ENCODE results near the gene RALGAPA2.

The RALGAPA2 gene

DNA sequence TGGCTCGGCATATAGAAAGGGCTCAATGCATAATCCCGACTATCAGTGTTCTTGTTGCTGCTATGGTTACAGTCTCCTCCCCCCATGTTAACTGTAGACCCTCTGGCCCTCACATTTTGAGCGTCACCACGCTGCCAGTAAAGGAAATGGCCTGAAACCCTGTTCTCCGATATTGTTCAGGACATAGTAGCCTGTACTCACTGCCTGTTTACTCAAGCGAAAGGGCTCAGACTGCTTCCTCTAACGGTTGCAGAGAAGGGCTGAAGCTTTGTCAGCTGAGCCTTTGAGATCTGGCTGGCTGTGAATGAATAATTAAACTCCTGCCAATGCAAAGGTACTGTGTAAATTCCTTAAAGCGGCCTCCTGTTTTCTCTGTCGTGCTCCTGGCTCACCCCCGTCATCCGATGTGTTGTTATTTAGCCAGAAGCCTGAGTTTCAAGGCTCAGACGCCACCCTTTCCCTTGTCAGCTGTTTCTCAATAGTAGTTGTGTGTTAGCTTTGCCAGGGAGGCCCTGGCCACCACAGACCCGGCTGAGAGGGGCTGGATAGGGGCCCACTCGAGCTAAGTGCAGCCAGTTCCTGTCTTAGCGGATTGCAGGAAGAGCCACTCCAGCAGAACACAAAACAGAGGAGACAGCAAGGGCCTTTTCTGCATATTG, 31.2 kb upstream of the RALGAPA2 start:
- H3K4me1 ChIP-seq (ENCODE audit: insufficient read depth, low read length, severe bottlenecking) = no peaks in the 10 kb centered on the region
- no peak overlapping the region for H3K9ac ChIP-seq (ENCODE audit: low read length)
- H3K36me3 ChIP-seq (ENCODE audit: insufficient read depth, low read length) = no peaks in the 10 kb centered on the region
- TF ChIP-seq, protein P1, sequence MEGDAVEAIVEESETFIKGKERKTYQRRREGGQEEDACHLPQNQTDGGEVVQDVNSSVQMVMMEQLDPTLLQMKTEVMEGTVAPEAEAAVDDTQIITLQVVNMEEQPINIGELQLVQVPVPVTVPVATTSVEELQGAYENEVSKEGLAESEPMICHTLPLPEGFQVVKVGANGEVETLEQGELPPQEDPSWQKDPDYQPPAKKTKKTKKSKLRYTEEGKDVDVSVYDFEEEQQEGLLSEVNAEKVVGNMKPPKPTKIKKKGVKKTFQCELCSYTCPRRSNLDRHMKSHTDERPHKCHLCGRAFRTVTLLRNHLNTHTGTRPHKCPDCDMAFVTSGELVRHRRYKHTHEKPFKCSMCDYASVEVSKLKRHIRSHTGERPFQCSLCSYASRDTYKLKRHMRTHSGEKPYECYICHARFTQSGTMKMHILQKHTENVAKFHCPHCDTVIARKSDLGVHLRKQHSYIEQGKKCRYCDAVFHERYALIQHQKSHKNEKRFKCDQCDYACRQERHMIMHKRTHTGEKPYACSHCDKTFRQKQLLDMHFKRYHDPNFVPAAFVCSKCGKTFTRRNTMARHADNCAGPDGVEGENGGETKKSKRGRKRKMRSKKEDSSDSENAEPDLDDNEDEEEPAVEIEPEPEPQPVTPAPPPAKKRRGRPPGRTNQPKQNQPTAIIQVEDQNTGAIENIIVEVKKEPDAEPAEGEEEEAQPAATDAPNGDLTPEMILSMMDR (IDR thresholded peaks at IDR 0.05; ENCODE audit: low read length) = no peak
- no peak for TF ChIP-seq EZH2 (IDR thresholded peaks at IDR 0.05; ENCODE audit: borderline replicate concordance, low read length)
- no peak overlapping the region for H2AFZ ChIP-seq (ENCODE audit: low read length)
- no peaks in the 10 kb centered on the region for H3K79me2 ChIP-seq (ENCODE audit: insufficient read depth, low read length)
- no peaks in the 10 kb centered on the region for H4K20me1 ChIP-seq (ENCODE audit: insufficient read depth, low read length)
- no peak overlapping the region for H3K27ac ChIP-seq (ENCODE audit: low read depth, low read length, poor library complexity, severe bottlenecking)
- H3K4me2 ChIP-seq (ENCODE audit: low read length) = no peak overlapping the region
- no peaks in the 10 kb centered on the region for H3F3A ChIP-seq (ENCODE audit: insufficient read depth, low read length)
- H3K27me3 ChIP-seq (ENCODE audit: insufficient read depth, low read length) = peaks cover 4% of the 10 kb centered on the region; the same call in 1 of the 2 replicates
- no peaks in the 10 kb centered on the region for H3K9me3 ChIP-seq (ENCODE audit: low read length)
- H3K4me3 ChIP-seq (ENCODE audit: low read depth, low read length, poor library complexity, severe bottlenecking) = no peak overlapping the region
- no peaks in the 10 kb centered on the region for H3K9me2 ChIP-seq (ENCODE audit: low read depth, low read length)

- Histone ChIP-seq H3K27me3 (ENCODE audit: insufficient read depth, low read length) (peaks cover 4% of the 10 kb centered on the region; the same call in 1 of the 2 replicates), H3K9me3 (ENCODE audit: low read length) (no peaks in the 10 kb centered on the region), H3K4me3 (ENCODE audit: low read depth, low read length, poor library complexity, severe bottlenecking) (no peak overlapping the region), H3K27ac (ENCODE audit: low read depth, low read length, poor library complexity, severe bottlenecking) (no peak overlapping the region), H3K79me2 (ENCODE audit: insufficient read depth, low read length) (no peaks in the 10 kb centered on the region), H3K4me2 (ENCODE audit: low read length) (no peak overlapping the region), H4K20me1 (ENCODE audit: insufficient read depth, low read length) (no peaks in the 10 kb centered on the region), H3K4me1 (ENCODE audit: insufficient read depth, low read length, severe bottlenecking) (no peaks in the 10 kb centered on the region), H3K9me2 (ENCODE audit: low read depth, low read length) (no peaks in the 10 kb centered on the region), H3F3A (ENCODE audit: insufficient read depth, low read length) (no peaks in the 10 kb centered on the region), H3K9ac (ENCODE audit: low read length) (no peak overlapping the region), H2AFZ (ENCODE audit: low read length) (no peak overlapping the region), H3K36me3 (ENCODE audit: insufficient read depth, low read length) (no peaks in the 10 kb centered on the region)
- no peak for TF ChIP-seq EZH2 (IDR thresholded peaks at IDR 0.05; ENCODE audit: borderline replicate concordance, low read length)
- TF ChIP-seq, protein P1 (IDR thresholded peaks at IDR 0.05; ENCODE audit: low read length) = no peak
Measured at GRCh38 chr20:20741087-20742045, 28.9 kb upstream of the RALGAPA2 start.

DNA sequence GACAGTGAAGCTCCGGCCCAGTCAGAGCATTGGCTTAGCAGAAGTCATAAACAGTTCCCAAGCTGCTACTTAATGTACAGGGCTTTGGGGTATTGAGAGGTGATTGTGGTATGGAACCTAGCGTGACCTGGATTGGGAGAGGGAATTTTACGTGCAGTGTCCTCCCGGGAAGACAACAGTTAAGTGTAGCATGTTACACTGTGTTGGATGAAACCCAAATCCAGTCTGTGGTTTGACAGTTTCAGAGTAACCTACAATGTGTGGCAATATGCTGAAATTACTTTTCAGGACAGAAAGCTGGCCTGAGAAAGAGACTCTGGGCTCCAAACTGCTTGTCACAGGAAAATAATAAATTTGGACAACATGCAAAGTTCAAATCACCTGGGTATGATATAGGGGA, 28.1 kb upstream of the RALGAPA2 start:
- Histone ChIP-seq H3K4me3 (ENCODE audit: low read depth, low read length, poor library complexity, severe bottlenecking) (no peak overlapping the region), H3K27ac (ENCODE audit: low read depth, low read length, poor library complexity, severe bottlenecking) (no peak overlapping the region), H3K9me2 (ENCODE audit: low read depth, low read length) (no peaks in the 10 kb centered on the region), H3F3A (ENCODE audit: insufficient read depth, low read length) (no peaks in the 10 kb centered on the region), H3K4me1 (ENCODE audit: insufficient read depth, low read length, severe bottlenecking) (no peaks in the 10 kb centered on the region), H2AFZ (ENCODE audit: low read length) (no peak overlapping the region), H3K36me3 (ENCODE audit: insufficient read depth, low read length) (no peaks in the 10 kb centered on the region), H3K4me2 (ENCODE audit: low read length) (no peak overlapping the region), H3K9ac (ENCODE audit: low read length) (no peak overlapping the region), H3K9me3 (ENCODE audit: low read length) (no peaks in the 10 kb centered on the region), H3K27me3 (ENCODE audit: insufficient read depth, low read length) (peaks cover 4% of the 10 kb centered on the region; the same call in 1 of the 2 replicates), H4K20me1 (ENCODE audit: insufficient read depth, low read length) (no peaks in the 10 kb centered on the region), H3K79me2 (ENCODE audit: insufficient read depth, low read length) (no peaks in the 10 kb centered on the region)
- TF ChIP-seq, protein P1 (IDR thresholded peaks at IDR 0.05; ENCODE audit: low read length) = no peak
- TF ChIP-seq EZH2 (IDR thresholded peaks at IDR 0.05; ENCODE audit: borderline replicate concordance, low read length) = no peak

Data from OCI-LY1 (cell line).